Activated naive CD4-positive, alpha-beta T cell (primary cell): ENCODE measurements around the gene CHID1.

Experiments
- DNase-seq, 4 experiments: peaks; one replicate each; lab custom pipeline; 2025; lab: John Stamatoyannopoulos, UW

Gene CHID1

GRCh38 chr11:910589-911030 lies at the start of gene CHID1:
Gene CHID1, minus strand, starts transcription at chr11:910810. Its CDS starts 5,994 bp downstream, at chr11:904816.
- peak; percentile 55 to 75 (median 61) for DNase-seq

- no peak for DNase-seq
Observed at GRCh38 chr11:959608-960007, 49.0 kb upstream of the CHID1 start.

GRCh38 chr11:959027-959426 lies 48.4 kb upstream of the CHID1 start:
- no peak for DNase-seq

GRCh38 chr11:958101-958500 lies 47.5 kb upstream of the CHID1 start:
- DNase-seq: no peak

DNA sequence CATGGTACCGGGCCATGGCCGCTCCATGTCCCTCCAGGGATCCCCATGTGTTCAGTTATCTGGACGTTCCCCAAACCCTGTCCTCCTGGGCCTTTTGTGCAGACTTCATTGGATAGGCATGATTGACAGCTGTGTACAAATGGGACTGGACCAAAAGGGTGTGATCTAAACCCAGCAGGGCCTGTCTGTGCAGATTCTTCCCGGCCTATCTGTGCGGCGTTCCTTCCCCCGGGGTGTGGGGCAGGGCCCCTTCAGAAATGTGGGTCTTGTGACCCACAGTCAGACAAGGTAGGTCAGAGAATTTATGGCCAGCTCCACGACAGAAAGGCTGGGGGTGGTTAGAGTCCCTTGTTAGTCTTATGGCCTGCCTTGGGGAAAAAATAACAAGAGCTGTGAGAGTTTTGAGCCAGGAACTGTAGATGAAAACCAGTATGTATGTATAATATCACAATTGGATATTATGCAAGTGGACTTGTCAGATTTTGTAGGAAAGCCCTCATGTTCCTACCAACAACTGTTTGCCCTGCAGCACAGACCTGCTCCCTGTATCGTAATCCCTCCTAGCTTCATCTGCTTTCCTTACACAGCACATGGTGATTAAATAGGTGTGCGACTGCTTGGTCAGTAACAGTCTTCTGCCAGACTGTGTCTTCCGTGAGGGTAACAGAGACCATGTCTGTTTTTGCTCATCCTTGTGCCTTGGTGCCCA lies 46.8 kb upstream of the CHID1 start:
- no peak for DNase-seq

DNA sequence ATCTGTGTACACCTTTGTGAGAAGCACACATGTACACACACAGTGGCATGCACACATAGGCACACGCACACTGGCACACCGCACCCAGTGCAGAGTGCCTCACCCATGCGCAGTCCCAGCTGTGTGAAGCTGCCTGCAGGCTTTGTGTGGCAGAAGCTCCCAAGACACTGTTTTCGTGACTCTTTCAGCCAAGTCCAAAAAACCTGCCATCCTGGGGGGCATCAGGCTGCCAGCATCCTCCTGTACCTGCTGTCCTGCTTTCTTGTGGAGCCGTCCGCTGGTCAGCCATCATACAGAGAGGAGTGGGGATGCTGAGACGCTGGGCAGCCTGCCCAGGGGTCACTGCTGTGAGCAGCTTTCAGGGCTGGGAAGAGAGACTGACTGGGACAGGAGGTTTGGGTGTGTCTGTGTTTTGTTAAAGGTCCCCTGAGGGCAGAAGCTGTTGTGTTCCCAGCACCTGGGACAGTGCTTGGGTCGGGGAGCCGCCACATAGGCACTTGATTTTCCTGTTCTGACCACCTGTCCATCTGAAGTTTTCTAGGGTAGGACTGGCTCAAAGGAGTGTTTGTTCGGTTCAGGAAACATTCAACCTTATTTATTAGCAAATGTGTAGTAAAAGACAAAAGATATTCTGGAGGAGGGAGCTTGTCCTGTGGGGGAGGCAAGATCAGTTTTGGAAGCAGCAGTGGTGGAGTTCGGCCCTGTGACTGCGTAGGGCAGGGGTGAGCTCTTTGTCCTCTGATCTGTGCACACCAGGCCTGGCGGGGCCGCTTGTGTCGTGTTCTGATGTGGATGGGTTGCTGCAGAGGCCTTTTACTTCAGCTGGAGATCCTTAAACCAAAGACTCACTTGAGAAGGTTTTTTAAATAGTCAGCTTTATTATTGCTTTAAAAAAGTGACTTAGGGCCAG lies 44.8 kb upstream of the CHID1 start:
- no peak for DNase-seq

DNA sequence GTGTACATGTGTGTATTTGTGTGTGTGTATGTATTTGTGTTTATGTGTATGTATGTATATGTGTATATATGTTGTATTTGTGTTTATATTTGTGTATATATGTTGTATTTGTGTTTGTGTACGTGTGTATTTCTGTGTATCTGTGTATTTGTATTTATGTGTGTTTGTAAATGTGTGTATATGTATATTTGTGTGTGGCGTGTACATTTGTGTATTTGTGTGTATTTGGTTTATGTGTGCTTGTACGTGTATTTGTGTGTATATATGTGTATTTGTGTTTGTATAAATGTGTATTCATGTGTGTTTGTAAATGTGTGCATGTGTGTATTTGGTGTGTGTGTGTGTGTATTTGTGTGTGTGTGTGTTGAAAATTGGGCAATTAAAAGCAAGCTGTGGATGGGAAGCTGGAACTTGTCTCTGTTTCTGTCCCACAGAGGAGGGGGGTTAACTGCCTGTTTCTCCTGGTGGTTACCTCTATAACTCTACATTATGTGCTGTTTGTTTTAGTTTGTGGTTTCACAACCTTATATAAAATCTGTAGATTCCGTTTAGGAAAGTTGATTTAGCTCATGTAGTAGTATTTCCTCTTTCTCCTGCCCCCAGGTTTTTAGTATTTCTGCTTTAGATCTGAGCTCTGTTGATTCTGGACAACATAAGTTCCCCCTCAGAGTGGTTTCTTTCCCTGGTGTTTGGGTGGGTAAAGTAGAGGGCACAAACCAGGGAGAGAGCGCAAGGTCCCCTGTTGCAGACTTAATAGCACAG lies 44.0 kb upstream of the CHID1 start:
- DNase-seq: no peak

- DNase-seq: no peak
Observed at GRCh38 chr11:953512-953911, 42.9 kb upstream of the CHID1 start.

DNA sequence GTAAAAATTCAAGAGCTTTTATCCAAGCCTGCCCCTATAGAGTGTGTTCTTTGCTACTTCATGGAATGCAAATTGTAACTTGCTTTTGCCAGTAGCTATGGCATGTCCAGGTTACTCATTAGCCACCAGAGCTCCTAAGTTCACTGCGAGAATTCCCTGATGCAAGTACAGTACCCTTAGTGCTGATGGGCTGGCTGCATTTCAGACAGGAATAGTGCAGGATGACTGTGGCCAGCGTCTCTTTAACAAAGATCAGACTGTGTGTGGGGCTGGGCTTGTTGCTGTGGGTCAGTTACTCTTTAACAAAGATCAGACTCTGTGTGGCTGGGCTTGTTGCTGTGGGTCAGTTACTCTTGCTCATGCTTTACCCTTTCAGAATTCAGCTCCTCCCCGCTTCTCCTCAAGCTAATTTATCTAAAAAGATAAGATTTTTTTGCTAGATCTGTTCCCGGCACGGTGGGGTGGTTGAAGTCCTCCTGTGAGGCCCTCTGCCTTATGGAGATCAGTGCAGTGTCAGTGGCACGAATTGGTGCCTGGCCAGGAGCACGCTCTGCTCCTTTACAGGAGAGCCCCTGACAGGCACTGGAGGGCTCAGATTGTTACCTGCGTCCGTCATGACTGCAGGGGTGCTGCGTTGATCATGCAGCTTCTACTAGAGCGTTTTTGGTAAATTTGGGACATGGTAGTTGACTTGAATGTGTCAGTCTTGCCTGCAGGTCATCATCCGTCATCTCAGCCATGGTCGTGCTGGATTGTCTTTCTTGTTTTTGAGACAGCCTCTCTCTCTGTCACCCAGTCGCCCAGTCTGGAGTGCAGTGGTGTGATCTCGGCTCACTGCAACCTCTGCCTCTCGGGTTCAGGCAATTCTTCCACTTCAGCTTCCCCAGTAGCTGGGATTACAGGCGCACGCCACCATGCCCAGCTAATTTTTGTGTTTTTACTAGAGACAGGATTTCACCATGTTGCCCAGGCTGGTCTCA lies 42.1 kb upstream of the CHID1 start:
- no peak for DNase-seq

DNA sequence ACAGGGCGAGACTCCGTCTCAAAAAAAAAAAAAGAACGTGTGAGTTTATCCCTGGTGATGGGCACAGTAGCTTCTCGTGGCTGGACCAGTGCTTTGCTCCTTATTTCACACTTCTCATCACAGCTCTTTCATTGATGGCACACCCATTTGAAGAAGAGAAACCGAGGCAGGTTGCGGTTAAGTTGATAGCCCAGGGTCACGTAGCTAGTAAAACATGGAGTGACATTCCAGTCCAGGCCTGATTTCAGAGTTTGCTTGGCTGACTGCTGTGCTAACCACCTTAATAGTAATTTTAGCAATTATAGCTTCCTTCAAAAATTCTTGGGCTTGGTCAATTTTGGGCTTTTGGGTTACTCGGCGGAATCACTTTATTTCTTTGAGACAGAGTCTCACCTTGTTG lies 40.9 kb upstream of the CHID1 start:
- no peak for DNase-seq

DNA sequence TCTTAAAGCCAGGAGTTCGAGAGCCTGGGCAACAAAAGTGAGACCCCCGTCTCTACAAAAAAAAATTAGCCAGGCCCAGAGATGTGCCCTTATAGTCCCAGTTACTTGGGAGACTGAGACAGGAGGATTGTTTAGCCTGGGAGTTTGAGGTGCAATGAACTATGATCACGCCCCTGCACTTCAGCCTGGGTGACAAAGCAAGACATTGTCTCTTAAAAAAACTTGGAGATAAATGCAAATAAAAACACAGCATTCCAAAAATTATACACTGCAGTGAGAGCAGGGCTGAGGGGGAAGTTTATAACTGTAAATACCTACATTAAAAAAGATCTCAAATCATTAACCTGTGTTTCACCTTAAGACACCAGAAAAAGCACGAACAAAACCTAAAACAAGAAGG lies 37.1 kb upstream of the CHID1 start:
- no peak for DNase-seq

DNA sequence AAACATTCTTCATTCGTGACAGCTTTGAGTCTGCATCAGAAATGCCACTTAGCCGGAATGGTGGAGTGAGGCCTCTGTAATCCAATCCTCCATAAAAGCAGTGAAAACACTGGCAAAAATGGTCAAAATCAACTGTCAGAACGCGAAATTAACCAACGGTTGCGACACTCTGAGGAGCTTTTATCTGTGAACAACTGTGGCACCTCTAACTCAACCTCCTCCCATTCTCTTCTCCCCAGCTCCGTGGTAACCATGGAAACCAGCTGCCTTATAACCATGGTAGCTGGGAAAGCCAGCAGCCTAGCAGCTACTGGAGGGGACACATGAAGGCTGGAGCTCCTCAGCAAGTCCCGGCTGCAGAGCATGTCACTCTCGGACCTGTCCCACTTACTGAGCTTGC lies 35.4 kb upstream of the CHID1 start:
- no peak for DNase-seq

DNA sequence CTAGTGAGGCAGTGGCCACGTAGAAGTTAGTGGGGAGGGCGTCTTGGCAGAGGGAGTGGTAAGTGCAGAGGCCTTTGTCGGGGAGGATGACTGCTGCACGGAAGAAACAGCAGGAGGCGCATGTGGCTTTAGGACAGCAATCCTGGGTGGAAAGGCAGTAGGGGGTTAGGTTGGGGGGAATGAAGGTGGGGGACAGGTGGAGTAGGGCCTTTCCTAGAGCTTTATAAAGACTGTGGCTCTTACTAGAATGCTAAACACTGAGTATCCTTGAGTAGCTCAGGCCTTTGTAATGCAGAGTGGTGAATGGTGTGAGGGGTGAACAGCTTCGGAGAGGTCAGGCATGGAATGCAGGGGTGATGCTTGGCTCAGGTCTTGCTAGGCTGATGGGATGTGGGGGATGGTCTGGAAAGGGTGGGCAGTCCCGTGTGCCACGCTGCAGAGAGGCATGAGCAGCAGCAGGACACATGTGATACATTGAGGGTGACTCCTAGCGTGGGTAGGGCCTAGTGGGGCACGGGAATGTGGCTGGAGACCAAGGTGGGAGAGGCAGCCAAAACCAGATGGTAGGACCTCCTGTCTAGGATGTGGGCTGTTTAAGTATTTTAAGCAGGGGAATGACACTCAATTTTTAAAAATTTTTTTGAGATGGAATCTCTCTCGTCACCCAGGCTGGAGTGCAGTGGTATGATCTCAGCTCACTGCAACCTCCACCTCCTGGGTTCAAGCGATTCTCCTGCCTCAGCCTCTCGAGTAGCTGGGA lies 34.3 kb upstream of the CHID1 start:
- DNase-seq: no peak

DNA sequence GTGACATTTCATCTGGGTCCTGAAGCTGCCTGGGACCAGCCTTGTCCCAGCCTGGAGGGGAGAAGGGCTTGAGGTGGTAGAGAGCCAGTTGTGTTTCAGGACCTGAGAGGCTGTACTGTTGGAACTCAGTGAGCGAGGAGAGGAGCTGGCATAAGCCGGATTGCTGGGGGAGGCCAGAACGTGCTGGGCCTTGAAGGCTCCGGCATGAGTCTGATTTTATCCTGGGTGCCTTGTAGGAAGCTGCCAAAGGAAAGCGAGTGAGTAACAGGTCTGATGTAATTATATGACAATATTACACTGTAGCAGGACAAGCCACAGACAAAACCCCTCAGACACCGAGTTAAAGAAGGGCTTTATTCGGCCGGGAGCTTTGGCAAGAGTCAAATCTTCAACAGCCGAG lies 32.2 kb upstream of the CHID1 start:
- no peak for DNase-seq

DNA sequence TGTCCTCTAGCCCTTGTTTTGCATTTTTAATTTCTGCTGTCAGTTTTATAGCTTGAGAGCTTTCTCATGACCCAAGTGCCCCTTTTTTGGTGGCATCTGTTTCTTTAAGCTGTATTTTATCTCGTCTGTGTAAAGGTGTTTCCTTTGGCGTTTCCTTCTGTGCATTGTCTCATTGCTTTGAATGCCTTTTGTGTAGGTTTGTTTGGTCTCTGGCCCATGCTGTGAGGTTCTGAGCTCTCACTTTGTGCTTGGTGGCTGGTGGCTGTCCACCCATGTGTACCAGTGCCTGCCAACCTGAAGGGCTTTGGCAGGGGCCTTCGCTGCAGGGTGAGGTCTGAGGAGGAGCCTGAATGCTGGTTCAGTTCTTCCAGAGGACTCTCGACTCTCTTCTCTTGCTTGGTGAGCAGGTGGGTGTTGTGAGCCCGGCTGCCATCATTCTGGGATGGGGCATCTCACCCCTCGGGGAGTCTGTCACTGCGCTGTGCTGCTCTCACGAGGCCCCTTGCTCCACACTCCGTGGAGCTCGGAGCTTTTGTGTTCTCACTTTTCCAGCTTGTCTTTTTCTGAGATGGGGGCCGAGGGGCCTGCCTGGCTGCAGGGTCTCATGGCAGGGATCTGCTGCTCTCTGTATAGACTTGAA lies 30.0 kb upstream of the CHID1 start:
- no peak for DNase-seq

DNA sequence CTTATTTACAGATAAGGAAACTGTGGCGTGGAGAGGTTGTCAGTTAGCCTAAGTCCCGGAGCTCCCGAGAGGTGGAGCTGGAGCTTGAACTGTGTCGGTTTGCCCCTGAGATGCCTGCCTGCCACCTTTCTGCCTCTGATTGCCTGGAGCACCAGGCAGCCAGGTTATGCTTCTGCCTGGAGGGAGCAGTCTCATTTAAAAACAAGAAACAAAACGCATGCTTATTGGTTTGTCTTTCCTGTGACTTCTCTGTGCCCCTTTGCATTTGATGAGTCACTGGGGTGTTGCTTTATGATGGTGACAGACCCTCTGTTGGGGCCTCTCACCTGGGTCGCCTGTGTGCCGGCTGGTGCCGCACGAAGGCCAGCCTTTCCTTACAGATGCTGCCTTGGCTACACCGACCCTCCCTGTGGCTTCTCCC lies 27.2 kb upstream of the CHID1 start:
- no peak for DNase-seq

- DNase-seq: no peak
Observed at GRCh38 chr11:936199-936598, 25.6 kb upstream of the CHID1 start.

GRCh38 chr11:934527-934926 lies 23.9 kb upstream of the CHID1 start:
- no peak for DNase-seq

DNA sequence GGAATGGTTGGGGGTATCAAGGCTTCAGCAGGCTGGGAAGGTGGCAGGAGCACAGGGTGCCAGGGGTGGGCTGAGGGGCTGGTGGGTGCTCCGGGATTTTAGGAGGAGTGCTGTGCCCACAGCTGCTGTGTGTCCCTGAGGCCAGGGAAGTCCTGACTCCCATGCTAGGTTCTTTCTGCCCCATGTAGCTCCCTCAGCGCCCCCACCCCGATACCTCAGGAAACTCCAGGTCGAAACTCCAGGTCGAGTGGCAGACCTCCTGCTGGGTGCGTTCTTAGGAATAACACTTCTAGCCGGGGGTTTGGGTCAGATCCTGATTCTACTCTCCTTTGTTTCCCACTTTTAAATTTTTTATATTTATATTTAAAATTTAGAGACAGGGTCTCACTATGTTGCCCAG lies 23.3 kb upstream of the CHID1 start:
- no peak for DNase-seq
